AG10803 (cell line): ENCODE data around the gene UST.

Experiments
- DNase-seq: peaks from one replicate; pipeline ENCODE4 v3.0.0; 2010; ENCODE audit warnings: low read depth
- H3K4me3 ChIP-seq: 2 replicates; pipeline ENCODE4 v1.5.1; 2011; ENCODE audit warnings: mild to moderate bottlenecking, low read length, control low read depth
- CTCF ChIP-seq: conservative IDR thresholded peaks from 2 replicates; pipeline ENCODE4 v1.5.1; 2011; ENCODE audit warnings: mild to moderate bottlenecking, low read length, control low read depth, inconsistent platforms

The UST gene

DNA sequence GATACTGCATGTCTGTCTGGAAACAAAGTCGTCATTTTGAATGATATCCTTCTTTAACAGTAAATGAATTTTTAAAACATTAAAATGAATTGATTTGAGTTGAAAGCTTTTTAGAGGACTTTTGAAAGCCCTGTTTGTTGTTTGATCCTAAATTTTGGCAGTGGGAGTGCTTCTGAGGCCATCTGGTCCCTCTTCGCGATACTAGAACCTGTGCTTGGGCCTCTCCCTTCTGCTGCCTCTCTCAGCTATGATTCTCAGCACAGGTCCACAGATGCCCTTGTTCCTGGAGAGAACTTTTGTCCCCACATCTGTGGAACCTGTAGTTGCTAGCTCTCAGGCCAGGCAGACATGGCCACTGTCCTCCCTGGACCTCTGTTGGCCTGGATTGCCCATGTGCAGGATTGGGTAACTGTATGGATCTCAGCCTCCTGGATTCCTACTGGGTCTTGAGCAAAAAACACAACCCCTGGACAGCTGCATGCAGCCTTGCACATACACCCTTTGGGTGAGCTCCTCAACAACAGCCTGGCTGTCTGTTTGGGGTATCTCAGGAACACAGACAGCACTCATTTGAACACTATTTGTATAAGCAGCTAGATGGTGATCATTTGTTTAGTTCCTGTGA is 21.9 kb downstream of the UST start:
- TF ChIP-seq CTCF: no peak
- H3K4me3 ChIP-seq: no peak overlapping the region
- DNase-seq: no peak

- TF ChIP-seq CTCF: no peak
- no peak overlapping the region for H3K4me3 ChIP-seq
- DNase-seq: no peak
Observed at GRCh38 chr6:148769304-148769968, 22.6 kb downstream of the UST start.

- TF ChIP-seq CTCF: no peak
- no peak overlapping the region for H3K4me3 ChIP-seq
- DNase-seq: no peak
Observed at GRCh38 chr6:148770408-148771211, 23.8 kb downstream of the UST start.

- no peak for TF ChIP-seq CTCF
- no peak for DNase-seq
- H3K4me3 ChIP-seq: no peak overlapping the region
Observed at GRCh38 chr6:148771212-148771601, 24.4 kb downstream of the UST start.

DNA sequence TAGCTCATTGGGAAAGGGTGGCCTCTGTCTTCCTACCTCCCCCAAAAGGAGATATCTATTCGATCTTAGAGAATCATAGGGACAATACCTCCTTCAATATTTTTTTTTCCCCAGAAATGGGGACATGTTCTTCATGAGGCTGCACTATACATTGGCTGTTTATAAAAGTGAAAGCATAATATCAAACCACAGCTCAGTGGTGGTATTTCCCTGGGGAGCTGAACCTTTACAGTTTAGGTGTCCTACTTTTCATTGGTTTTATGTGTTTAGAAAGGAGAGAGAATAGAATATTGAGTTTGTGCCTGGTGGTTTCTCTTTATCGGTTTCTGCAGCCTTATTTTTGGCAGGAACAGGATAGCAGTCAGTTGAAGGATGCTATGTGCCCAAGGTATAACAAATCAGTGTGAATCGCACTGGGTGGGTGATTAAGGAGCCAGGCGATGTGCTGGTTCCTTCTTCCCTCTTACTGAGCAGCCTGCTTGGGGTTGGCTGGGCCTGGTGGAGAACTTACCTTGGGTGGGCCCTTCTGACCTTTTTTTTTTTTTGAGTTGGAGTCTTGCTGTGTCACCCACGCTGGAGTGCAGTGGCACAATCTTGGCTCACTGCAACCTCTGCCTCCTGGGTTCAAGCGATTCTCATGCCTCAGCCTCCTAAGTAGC is 25.2 kb downstream of the UST start:
- DNase-seq: no peak
- H3K4me3 ChIP-seq: no peak overlapping the region
- TF ChIP-seq CTCF: no peak

DNA sequence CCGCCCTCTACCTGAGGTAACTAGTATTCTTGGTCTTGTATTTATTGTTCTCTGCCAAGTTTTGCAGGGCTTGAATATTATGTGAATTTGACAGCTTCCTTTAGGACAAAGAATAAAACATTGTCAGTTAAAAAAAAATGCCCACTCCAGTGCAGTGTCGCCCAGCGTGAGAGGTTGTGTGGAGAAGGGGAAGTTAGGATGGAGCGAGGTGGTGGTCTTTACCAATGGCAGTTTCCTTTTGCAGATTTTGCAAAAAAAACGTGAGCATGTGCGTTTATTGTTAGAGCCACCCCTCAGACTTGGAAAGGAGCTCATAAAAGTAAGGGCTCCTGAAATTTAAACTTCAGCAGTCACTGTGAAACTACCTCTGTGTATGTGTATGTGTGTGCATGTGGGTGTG is 28.3 kb downstream of the UST start:
- DNase-seq: no peak
- TF ChIP-seq CTCF: no peak
- H3K4me3 ChIP-seq: no peak overlapping the region
